Measurements from ENCODE around the gene MEGF6. TPM values are rescaled to one million over a fixed set of nuclear protein-coding genes. Genes with fewer than 3 reads are reported as not detected.

MEGF6 gene
- total and polyA plus RNA-seq, 12 donors, result 1.8 to 14.1 (median 7.0) TPM

DNA sequence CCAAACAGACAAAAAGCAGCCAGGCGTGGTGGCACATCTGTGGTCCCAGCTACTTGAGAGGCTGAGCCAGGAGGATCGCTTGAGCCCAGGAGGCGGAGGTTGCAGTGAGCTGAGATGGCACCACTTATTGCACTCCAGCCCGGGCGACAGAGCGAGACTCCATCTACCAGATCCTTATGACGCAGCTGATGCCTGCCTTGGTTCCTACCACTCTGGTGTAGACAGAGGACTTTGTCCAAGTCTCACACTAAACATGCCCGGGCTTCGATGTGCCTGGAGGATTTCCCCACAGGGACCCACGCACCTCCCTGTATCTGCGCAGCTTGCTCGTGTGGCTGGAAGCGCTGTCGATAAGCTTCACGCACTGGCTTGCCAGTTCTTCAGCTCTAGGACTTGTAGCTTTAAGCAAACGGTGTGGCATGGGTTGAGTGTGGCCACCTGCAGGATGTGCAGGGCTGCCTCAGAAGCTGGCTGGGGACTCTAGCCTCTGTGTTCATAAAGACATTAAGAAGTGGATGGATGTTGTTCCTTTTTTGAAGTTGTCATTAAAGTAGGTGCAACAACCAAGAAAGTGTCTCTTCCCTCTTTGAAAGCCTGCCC is 18.4 kb upstream of the MEGF6 start:
- Histone ChIP-seq H3K4me1 (peaks cover 4 to 19% (median 10%) of the 10 kb centered on the region in 9 donors), H3K36me3 (peaks cover 0 to 84% (median 64%) of the 10 kb centered on the region in 9 donors), H3K9me3 (no peaks in the 10 kb centered on the region), H3K27ac (no peak overlapping the region), H3K4me3 (no peak overlapping the region), H3K27me3 (no peaks in the 10 kb centered on the region)
- intact Hi-C loops (cut with DNase I), result no loop called here
- DNase-seq (no peak), ATAC-seq (no peak)
- TF ChIP-seq CTCF (IDR thresholded peaks at IDR 0.05), result no peak
- 93% methylated on average over 16 of the region's 16 CpGs for WGBS, 2 donors

GRCh38 chr1:3628445-3628844 is 17.1 kb upstream of the MEGF6 start:
- no peak overlapping the region for H3K27ac ChIP-seq
- H3K27me3 ChIP-seq, result no peaks in the 10 kb centered on the region
- H3K4me1 ChIP-seq, result peaks cover 9 to 27% (median 19%) of the 10 kb centered on the region in 9 donors
- H3K9me3 ChIP-seq, result no peaks in the 10 kb centered on the region
- H3K4me3 ChIP-seq, result no peak overlapping the region
- intact Hi-C loops (cut with DNase I), result no loop called here
- WGBS, 2 donors, result 87 to 88% methylated on average over 10 of the region's 10 CpGs
- no peak for ATAC-seq
- peaks cover 0 to 72% (median 51%) of the 10 kb centered on the region in 9 donors for H3K36me3 ChIP-seq
- no peak for DNase-seq
- no peak for TF ChIP-seq CTCF (IDR thresholded peaks at IDR 0.05)

DNA sequence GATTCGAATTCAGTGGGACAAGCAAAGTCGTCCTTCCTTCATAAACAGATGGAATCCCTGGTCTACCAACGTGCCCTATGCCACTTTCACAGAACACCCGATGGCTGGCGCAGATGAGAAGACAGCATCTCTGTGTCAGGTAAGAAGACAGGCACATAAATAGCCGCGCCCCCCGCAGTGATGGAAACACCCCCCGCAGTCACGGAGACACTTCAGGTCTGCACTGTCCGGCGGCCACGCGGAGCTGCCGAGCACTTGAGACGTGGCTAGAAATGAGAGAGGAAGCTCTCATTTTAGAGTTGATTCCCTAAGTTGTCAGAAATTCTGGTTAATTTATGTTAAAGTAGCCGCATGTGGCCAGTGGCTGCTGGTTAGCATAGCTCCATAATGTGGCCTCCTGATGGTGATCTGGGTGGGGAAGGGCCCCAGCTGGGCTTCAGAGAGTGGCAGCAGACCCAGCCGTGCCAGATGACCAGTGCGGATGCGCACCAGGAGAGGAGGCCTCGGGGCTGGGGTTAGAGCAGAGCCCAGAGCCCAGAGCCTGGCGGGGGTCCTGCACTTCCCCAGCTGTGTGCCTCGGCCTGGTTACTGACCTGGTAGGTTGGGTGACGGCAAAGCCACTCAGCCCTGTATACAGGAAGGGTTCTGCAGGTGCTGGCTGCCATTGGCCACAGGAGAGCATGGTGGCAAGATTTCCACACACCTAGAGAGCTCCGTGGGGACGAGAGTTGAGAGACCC is 16.4 kb upstream of the MEGF6 start:
- WGBS, 2 donors, result 93 to 94% methylated on average over 26 of the region's 26 CpGs
- TF ChIP-seq CTCF (IDR thresholded peaks at IDR 0.05), result no peak
- ATAC-seq (no peak), DNase-seq (no peak)
- H3K27ac ChIP-seq, result no peak overlapping the region
- H3K4me1 ChIP-seq, result peaks cover 12 to 35% (median 26%) of the 10 kb centered on the region in 9 donors
- intact Hi-C loops (cut with DNase I), result no loop called here
- H3K27me3 ChIP-seq, result no peaks in the 10 kb centered on the region
- H3K36me3 ChIP-seq, result peaks cover 0 to 64% (median 44%) of the 10 kb centered on the region in 9 donors
- H3K9me3 ChIP-seq, result no peaks in the 10 kb centered on the region
- no peak overlapping the region for H3K4me3 ChIP-seq

- peaks cover 0 to 52% (median 27%) of the 10 kb centered on the region in 9 donors for H3K36me3 ChIP-seq
- DNase-seq, result no peak
- H3K9me3 ChIP-seq, result no peaks in the 10 kb centered on the region
- H3K27me3 ChIP-seq, result no peaks in the 10 kb centered on the region
- peak overlapping the region in 7 of 10 donors; percentile 85 to 100 (median 99) for H3K4me3 ChIP-seq
- TF ChIP-seq CTCF (IDR thresholded peaks at IDR 0.05), result no peak
- intact Hi-C loops (cut with DNase I), result no loop called here
- peaks cover 12 to 38% (median 27%) of the 10 kb centered on the region in 9 donors for H3K4me1 ChIP-seq
- 82% methylated on average over 4 of the region's 4 CpGs for WGBS, 2 donors
- peak overlapping the region in 2 of 10 donors; percentile 81 to 91 for H3K27ac ChIP-seq
- ATAC-seq, result no peak
Observed at GRCh38 chr1:3626025-3626424, 14.7 kb upstream of the MEGF6 start.
